Spinal cord (tissue), 10 donors: Measurements from ENCODE around the gene TMEM47. TPM values are rescaled to one million over a fixed set of nuclear protein-coding genes. Genes with fewer than 3 reads are reported as not detected.
A peak's percentile ranks its signal among the peaks of the same experiment; 100 is the strongest.

Source experiments
- DNase-seq, 6 donors: peaks; one replicate each; pipeline versions ENCODE4 v3.0.0 to v3.0.0-alpha.2; 2013 to 2015; ENCODE audit warnings: low spot score in 6 of 6, low read depth in 4 of 6
- H3K27ac ChIP-seq: one replicate; pipeline ENCODE4 v1.5.1; 2013; ENCODE audit warnings: low read depth, low read length, control low read depth
- H3K27me3 ChIP-seq: one replicate; pipeline ENCODE4 v1.6.1; 2013; ENCODE audit warnings: low read length; ENCODE audit not compliant: control insufficient read depth, insufficient read depth
- H3K36me3 ChIP-seq: one replicate; pipeline ENCODE4 v1.6.1; 2013; ENCODE audit warnings: low read length; ENCODE audit not compliant: control insufficient read depth, insufficient read depth
- H3K4me1 ChIP-seq: one replicate; pipeline ENCODE4 v1.6.1; 2013; ENCODE audit warnings: low read length; ENCODE audit not compliant: control insufficient read depth, insufficient read depth
- H3K4me3 ChIP-seq: one replicate; pipeline ENCODE4 v1.5.1; 2013; ENCODE audit warnings: low read depth, low read length, control low read depth
- H3K9me3 ChIP-seq: one replicate; pipeline ENCODE4 v1.6.1; 2013; ENCODE audit warnings: low read length; ENCODE audit not compliant: control insufficient read depth, insufficient read depth
- WGBS: methylation state at CpG from one replicate; pipeline ENCODE4 v1.1.5; 2013; ENCODE audit warnings: missing lambda C conversion rate; ENCODE audit not compliant: insufficient coverage; 5-methylcytosine and 5-hydroxymethylcytosine counted together
- polyA plus RNA-seq, 2 donors: library from polyadenylated mRNA; unstranded; fragments of 120-200 nt; gene quantifications; one replicate each; pipeline ENCODE4 v1.2.1, GENCODE V29; 2013; ENCODE audit not compliant: insufficient read length in 2 of 2
- total RNA-seq, 2 donors: library from RNA; depleted of rRNA in 1 of 2; stranded (reverse); fragments of 120-200 nt in 1 of 2; fragments of >200 nt in 1 of 2; gene quantifications; one replicate each; pipeline versions ENCODE4 v1.2.3 to v1.2.4, GENCODE V29; 2013 to 2014
- donor health status: healthy.

TMEM47 gene
- total and polyA plus RNA-seq, 4 donors: 38.5 to 95.9 (median 63.6) TPM

DNA sequence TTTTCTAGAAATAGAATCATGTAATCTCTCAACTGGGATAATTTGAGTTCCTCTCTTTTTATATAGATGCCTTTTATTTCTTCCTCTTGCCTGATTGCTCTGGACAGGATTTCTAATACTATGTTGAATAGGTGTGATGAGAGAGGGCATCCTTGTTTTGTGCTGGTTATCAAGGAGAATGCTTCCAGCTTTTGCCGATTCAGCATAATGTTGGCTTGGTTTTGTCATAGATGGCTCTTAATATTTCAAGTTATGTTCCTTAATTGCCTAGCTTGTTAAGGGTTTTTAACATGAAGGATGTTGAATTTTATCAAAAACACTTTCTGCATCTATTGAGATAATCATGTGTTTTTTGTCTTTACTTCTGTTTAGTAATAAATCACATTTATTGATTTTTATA, 58.7 kb downstream of the TMEM47 start:
- no CpG with 5 or more reads among the region's 1 CpG for WGBS
- DNase-seq: no peak
- H3K36me3 ChIP-seq: no peaks in the 10 kb centered on the region
- H3K4me1 ChIP-seq: no peaks in the 10 kb centered on the region
- no peak overlapping the region for H3K27ac ChIP-seq
- H3K27me3 ChIP-seq: peaks cover 2% of the 10 kb centered on the region
- no peaks in the 10 kb centered on the region for H3K9me3 ChIP-seq
- H3K4me3 ChIP-seq: no peak overlapping the region

DNA sequence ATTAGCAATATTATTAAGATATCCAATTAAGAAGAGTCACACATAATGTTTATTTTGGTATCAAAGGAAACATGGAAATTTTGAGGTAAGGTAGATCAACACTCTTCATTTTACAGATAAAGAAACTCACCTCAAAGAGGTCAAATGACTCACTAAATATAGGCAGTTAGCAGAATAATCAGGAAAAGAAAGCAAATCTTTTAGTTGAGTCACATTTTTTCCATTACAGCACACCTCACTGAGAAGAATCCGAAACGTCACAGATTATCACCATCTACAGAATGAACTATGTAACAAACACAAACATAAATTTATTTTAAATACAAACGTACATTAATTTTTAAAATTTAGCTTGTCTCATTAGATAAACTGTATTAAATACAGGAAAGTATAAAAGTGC, 70.1 kb downstream of the TMEM47 start:
- Histone ChIP-seq H3K4me3 (no peak overlapping the region), H3K9me3 (no peaks in the 10 kb centered on the region), H3K27me3 (no peaks in the 10 kb centered on the region), H3K4me1 (no peaks in the 10 kb centered on the region), H3K36me3 (no peaks in the 10 kb centered on the region), H3K27ac (no peak overlapping the region)
- no peak for DNase-seq
- WGBS: no CpG with 5 or more reads among the region's 3 CpGs

- H3K36me3 ChIP-seq: no peaks in the 10 kb centered on the region
- H3K4me3 ChIP-seq: no peak overlapping the region
- WGBS: no CpG with 5 or more reads among the region's 4 CpGs
- no peak overlapping the region for H3K27ac ChIP-seq
- H3K9me3 ChIP-seq: no peaks in the 10 kb centered on the region
- no peak for DNase-seq
- H3K4me1 ChIP-seq: no peaks in the 10 kb centered on the region
- no peaks in the 10 kb centered on the region for H3K27me3 ChIP-seq
Measured at GRCh38 chrX:34586346-34586911, 70.7 kb downstream of the TMEM47 start.

GRCh38 chrX:34585561-34585960, 71.5 kb downstream of the TMEM47 start:
- no peaks in the 10 kb centered on the region for H3K27me3 ChIP-seq
- peak in 1 of 6 donors; percentile 45 for DNase-seq
- no peaks in the 10 kb centered on the region for H3K9me3 ChIP-seq
- WGBS: no CpG with 5 or more reads among the region's 5 CpGs
- no peak overlapping the region for H3K27ac ChIP-seq
- no peaks in the 10 kb centered on the region for H3K36me3 ChIP-seq
- no peak overlapping the region for H3K4me3 ChIP-seq
- H3K4me1 ChIP-seq: no peaks in the 10 kb centered on the region

DNA sequence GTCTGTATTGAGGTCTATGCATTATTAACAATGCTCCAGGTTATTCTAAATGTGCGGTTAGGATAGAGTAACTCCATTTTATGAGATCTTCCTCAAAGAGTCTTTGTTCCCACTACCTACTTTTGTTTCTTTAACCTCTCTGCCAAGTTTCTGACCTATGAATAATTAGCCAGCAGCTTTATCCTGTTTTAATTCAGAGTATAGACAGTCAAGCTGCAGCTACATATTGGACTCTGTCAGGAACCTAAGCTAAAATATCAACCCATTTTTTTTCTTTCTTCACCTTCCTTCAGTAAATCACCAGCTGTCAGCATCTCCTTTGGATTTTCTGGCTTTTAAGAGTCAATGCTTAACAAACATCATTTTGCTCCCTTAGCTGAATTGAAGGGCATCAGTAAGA, 72.3 kb downstream of the TMEM47 start:
- no peaks in the 10 kb centered on the region for H3K36me3 ChIP-seq
- WGBS: no CpG with 5 or more reads among the region's 1 CpG
- H3K4me3 ChIP-seq: no peak overlapping the region
- H3K9me3 ChIP-seq: no peaks in the 10 kb centered on the region
- no peak overlapping the region for H3K27ac ChIP-seq
- H3K27me3 ChIP-seq: no peaks in the 10 kb centered on the region
- H3K4me1 ChIP-seq: no peaks in the 10 kb centered on the region
- DNase-seq: no peak

DNA sequence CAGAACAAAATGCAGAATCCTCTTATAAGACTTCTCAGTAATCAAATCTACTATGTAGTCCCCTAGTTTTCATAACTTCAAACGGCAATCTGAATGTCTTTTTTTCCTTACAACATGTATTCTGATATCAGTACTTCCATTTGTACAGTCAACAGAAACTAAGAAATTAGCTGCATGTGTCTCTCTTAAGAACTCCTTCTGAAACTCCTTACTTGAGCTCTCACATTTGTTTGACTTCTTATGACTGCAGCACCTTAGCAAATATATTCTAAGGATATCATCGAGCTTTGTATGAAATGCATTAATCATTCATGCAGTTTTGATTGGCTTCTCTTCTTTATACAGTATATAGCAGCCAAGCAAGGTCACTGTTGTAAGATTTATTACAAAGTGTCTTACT, 77.0 kb downstream of the TMEM47 start:
- Histone ChIP-seq H3K27ac (no peak overlapping the region), H3K27me3 (no peaks in the 10 kb centered on the region), H3K4me1 (no peaks in the 10 kb centered on the region), H3K36me3 (no peaks in the 10 kb centered on the region), H3K9me3 (no peaks in the 10 kb centered on the region), H3K4me3 (no peak overlapping the region)
- no peak for DNase-seq
- 71% methylated on average over 1 of the region's 2 CpGs for WGBS

- no peaks in the 10 kb centered on the region for H3K9me3 ChIP-seq
- H3K36me3 ChIP-seq: no peaks in the 10 kb centered on the region
- H3K4me1 ChIP-seq: no peaks in the 10 kb centered on the region
- no peak overlapping the region for H3K4me3 ChIP-seq
- DNase-seq: peak in 5 of 6 donors; percentile 21 to 88 (median 40)
- no CpG with 5 or more reads among the region's 2 CpGs for WGBS
- no peak overlapping the region for H3K27ac ChIP-seq
- H3K27me3 ChIP-seq: no peaks in the 10 kb centered on the region
Measured at GRCh38 chrX:34578237-34578636, 78.8 kb downstream of the TMEM47 start.
